Stimulated activated memory B cell treated with anti-CD40 and anti-IgM and Interleukin-4, amounts not matched to agents 10 μg/mL and 1 μg/mL and 100 μg/mL, for 72 hours (primary cell): Measurements from ENCODE around the gene GLRX2.

Experiments
- ATAC-seq: fragments of 150-1000 bp; cut with Tn5 transposase; 2 replicates; pipeline ENCODE4 v1.10.0; 2021
- H3K27ac Mint-ChIP-seq: one replicate; pipeline ENCODE4 v1.8.0; 2022; ENCODE audit warnings: mild to moderate bottlenecking, mixed read lengths
- H3K27me3 Mint-ChIP-seq: one replicate; pipeline ENCODE4 v1.8.0; 2022; ENCODE audit warnings: mixed read lengths
- H3K36me3 Mint-ChIP-seq: one replicate; pipeline ENCODE4 v1.8.0; 2022; ENCODE audit warnings: mixed read lengths
- H3K4me1 Mint-ChIP-seq: one replicate; pipeline ENCODE4 v1.8.0; 2022; ENCODE audit warnings: mixed read lengths
- H3K4me3 Mint-ChIP-seq: one replicate; pipeline ENCODE4 v1.8.0; 2022; ENCODE audit warnings: mild to moderate bottlenecking, moderate library complexity, mixed read lengths
- H3K9me3 Mint-ChIP-seq: one replicate; pipeline ENCODE4 v1.8.0; 2022; ENCODE audit warnings: mixed read lengths

The GLRX2 gene

DNA sequence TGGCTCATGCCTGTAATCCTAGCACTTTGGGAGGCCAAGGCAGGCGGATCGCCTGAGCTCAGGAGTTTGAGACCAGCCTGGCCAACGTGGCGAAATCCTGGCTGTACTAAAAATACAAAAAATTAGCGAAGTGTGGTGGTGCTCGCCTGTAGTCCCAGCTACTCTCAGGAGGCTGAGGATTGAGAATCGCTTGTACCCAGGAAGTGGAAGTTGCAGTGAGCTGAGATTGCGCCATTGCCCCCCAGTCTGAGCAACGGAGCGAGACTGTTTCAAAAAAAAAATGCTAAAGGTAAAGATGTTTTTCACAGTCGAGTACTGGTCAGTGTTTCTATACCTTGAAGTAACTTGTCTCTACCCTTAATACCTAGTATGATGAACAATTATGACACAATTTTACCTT is 11.1 kb downstream of the GLRX2 start:
- no peak for ATAC-seq
- no peak overlapping the region for H3K4me3 Mint-ChIP-seq
- no peaks in the 10 kb centered on the region for H3K9me3 Mint-ChIP-seq
- no peaks in the 10 kb centered on the region for H3K27me3 Mint-ChIP-seq
- H3K4me1 Mint-ChIP-seq: no peaks in the 10 kb centered on the region
- H3K27ac Mint-ChIP-seq: no peak overlapping the region
- peaks cover 20% of the 10 kb centered on the region for H3K36me3 Mint-ChIP-seq

DNA sequence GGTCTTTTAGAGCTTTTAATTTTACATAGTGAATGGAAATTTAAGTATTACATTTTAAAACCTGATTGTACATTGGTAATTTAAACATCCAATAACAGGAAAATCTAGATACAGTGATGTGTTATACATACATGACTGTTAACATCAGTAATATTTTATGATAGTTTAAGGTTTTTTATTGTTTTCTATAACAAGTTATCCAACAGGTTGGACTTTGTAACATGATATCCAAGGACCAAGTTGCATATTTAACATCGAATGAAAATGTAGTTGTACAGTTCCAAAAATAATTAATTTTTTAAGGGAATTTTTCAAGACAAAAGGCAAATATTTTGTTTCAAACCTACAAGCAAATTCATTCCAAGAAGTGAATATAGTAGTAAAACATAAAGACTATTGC is 14.3 kb downstream of the GLRX2 start:
- no peak for ATAC-seq
- no peaks in the 10 kb centered on the region for H3K4me1 Mint-ChIP-seq
- H3K9me3 Mint-ChIP-seq: no peaks in the 10 kb centered on the region
- H3K36me3 Mint-ChIP-seq: peaks cover 7% of the 10 kb centered on the region
- H3K4me3 Mint-ChIP-seq: no peak overlapping the region
- H3K27me3 Mint-ChIP-seq: no peaks in the 10 kb centered on the region
- no peak overlapping the region for H3K27ac Mint-ChIP-seq

DNA sequence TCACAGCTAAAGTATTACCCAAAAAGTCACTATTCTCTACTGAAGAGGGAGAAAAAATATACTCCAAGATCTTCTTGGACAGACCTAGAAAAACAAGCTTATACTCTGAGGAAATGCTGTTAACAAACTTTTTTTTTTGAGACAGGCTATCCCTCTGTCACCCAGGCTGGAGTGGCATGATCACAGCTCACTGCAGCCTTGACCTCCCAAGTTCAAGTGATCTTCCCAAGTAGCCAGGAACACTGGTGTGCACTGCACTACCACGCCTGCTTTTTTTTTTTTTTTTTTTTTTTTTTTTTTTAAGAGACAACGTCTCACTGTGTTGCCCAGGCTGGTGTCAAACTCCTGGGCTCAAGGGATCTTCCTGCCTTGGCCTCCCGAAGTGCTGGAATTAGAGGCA is 17.3 kb downstream of the GLRX2 start:
- peaks cover 13% of the 10 kb centered on the region for H3K36me3 Mint-ChIP-seq

DNA sequence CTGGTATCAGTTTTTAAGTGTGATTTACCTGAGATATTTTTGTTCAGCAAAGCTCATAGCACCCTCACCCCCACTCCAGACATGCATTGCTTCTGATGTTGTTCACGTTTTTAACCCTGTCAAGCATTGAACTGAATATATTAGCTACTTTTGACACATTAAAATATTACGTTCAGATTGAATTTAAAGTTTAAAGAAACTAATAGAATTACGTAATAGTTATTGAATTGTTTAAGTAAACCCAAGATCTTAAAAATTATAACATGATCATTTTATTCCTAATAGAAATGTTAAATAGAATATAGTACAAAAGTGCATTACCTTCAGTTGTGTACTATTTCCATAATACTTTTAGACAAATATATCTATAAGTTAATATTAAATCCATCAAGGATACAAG is 18.9 kb downstream of the GLRX2 start:
- Mint-ChIP-seq H3K4me3 (no peak overlapping the region), H3K27me3 (no peaks in the 10 kb centered on the region), H3K9me3 (no peaks in the 10 kb centered on the region), H3K27ac (no peak overlapping the region), H3K36me3 (peaks cover 13% of the 10 kb centered on the region), H3K4me1 (no peaks in the 10 kb centered on the region)
- ATAC-seq: no peak

More for the DNA sequence above, 17.3 kb downstream of the GLRX2 start:
- Mint-ChIP-seq H3K4me3 (no peak overlapping the region), H3K9me3 (no peaks in the 10 kb centered on the region), H3K4me1 (no peaks in the 10 kb centered on the region), H3K27me3 (no peaks in the 10 kb centered on the region), H3K27ac (no peak overlapping the region)
- no peak for ATAC-seq

DNA sequence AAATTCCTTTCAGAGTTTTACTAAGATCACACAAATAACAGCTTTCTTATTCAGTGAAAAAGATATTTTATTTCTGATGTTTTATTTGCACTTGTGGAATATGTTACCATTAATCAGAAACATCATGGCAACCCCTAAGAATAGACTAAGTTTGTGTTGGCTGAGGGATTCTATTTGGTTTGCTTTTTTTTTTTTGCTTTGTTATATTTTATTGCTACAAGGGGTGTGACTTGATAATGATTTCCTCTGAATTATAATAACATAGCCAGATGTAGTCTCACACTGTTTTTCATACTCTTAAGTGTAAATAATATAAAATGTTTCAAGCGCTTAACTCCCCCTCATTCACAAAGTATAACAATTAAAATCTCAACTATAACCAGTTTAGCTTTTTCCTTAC is 20.0 kb downstream of the GLRX2 start:
- H3K27ac Mint-ChIP-seq: no peak overlapping the region
- H3K4me1 Mint-ChIP-seq: no peaks in the 10 kb centered on the region
- H3K9me3 Mint-ChIP-seq: no peaks in the 10 kb centered on the region
- no peak overlapping the region for H3K4me3 Mint-ChIP-seq
- peaks cover 19% of the 10 kb centered on the region for H3K36me3 Mint-ChIP-seq
- no peak for ATAC-seq
- no peaks in the 10 kb centered on the region for H3K27me3 Mint-ChIP-seq

DNA sequence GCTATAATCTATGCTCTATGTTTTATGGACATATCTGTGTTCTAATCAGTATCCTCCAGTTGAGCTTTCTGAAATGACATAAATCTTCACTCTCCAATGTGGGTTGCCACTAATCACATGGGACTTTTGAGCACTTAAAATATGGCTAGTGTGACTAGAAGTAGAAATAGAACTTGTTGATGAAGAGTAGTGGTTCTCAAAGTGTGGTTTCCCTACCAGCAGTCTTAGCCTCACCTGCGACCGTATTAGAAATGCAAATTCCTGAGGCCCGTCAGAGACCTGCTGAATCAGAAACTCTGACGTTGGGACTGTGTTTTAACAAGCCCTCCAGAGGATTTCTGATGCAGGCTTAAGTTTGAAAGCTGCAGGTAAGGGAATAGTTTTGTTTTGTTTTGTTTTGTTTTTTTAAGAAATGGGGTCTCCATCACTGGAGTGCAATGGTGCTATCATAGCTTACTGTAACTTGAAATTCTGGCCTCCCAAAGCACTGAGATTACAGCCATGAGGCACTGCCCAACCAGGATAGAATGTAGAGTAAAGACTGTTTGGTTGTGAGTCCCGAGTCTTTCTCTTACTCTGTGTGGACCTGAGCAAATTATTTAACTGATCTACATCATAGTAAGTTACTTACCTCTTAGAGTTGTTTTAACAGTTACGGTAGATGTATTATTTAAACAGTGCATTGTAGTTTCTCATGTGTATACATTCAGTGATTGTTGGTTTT is 21.7 kb downstream of the GLRX2 start:
- H3K4me3 Mint-ChIP-seq: no peak overlapping the region
- peak; percentile 57 for ATAC-seq

DNA sequence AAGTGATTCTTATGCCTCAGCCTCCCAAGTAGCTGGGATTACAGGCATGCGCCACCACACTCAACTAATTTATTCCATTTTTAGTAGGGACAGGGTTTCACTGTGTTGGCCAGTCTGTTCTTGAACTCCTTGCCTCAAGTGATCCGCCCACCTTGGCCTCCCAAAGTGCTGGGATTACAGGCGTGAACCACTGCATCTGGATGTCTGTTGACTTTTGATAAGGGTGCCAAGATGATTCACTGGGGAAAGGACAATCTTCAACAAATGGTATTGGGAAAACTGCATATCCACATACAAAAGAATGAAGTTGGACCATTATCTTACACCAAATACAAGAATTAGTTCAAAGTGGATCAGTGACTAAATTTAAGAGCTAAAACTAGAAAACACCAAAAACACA is 26.0 kb downstream of the GLRX2 start:
- Mint-ChIP-seq H3K9me3 (no peaks in the 10 kb centered on the region), H3K27me3 (no peaks in the 10 kb centered on the region), H3K4me1 (no peaks in the 10 kb centered on the region), H3K27ac (no peak overlapping the region), H3K36me3 (peaks cover 44% of the 10 kb centered on the region), H3K4me3 (no peak overlapping the region)
- ATAC-seq: no peak

More for the DNA sequence above, 21.7 kb downstream of the GLRX2 start:
- Mint-ChIP-seq H3K4me1 (no peaks in the 10 kb centered on the region), H3K27ac (no peak overlapping the region), H3K9me3 (no peaks in the 10 kb centered on the region), H3K27me3 (no peaks in the 10 kb centered on the region), H3K36me3 (peaks cover 36% of the 10 kb centered on the region)

DNA sequence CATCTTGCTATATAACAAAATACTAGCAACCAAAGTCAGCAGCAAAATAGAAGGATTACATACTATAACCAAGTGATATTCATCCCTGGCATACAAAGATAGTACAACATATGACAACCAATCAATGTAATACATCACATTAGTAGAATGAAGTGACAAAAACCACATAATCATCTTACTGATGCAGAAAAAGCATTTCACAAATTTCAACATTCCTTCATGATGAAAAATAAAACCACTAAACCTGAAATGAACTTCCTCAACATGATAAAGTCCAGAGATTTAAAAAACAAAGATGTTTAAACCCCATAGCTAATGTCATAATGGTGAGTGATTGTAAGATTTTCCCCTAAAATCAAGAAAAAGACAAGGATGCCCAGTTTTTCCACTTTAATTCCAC is 27.2 kb downstream of the GLRX2 start:
- Mint-ChIP-seq H3K4me3 (no peak overlapping the region), H3K27me3 (no peaks in the 10 kb centered on the region), H3K9me3 (no peaks in the 10 kb centered on the region), H3K27ac (no peak overlapping the region), H3K4me1 (no peaks in the 10 kb centered on the region), H3K36me3 (peaks cover 40% of the 10 kb centered on the region)
- ATAC-seq: no peak

DNA sequence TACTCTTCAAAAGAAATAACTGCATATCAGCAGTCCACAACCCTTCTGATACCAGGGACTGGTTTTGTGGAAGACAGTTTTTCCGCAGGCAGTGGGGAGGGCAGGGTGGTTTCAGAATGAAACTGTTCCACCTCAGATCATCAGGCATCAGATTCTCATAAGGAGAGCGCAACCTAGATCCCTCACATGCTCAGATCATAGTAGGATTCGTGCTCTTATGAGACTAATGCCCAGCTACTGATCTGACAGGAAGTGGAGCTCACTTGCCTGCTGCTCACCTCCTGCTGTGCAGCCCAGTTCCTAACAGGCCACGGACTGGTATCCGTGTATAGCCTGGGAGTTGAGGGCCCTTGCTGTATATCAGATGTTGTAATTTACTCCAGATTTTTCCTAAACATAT is 34.3 kb downstream of the GLRX2 start:
- Mint-ChIP-seq H3K9me3 (no peaks in the 10 kb centered on the region), H3K27me3 (no peaks in the 10 kb centered on the region), H3K36me3 (no peaks in the 10 kb centered on the region), H3K4me1 (peaks cover 37% of the 10 kb centered on the region), H3K27ac (no peak overlapping the region), H3K4me3 (no peak overlapping the region)
- ATAC-seq: peak; percentile 60

DNA sequence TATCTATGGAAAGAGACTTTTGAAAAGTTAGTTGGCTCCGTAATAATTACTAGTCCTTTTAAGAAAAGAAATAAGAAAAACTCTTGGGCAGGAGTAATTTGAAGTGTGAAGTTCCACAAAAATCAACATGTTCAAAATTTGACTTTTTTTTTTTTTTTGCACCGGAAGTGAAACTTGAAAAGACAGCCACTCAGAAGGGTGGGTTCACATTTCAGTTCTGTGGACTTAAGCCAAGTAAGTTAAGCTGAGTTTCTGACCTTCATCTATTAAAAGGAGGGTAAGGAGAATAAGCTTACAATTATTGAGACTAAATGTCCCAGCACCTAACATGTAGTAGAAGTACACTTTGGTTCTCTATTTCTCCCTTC is 34.8 kb downstream of the GLRX2 start:
- ATAC-seq: no peak
- H3K4me3 Mint-ChIP-seq: no peak overlapping the region
- H3K36me3 Mint-ChIP-seq: no peaks in the 10 kb centered on the region
- no peaks in the 10 kb centered on the region for H3K27me3 Mint-ChIP-seq
- H3K9me3 Mint-ChIP-seq: no peaks in the 10 kb centered on the region
- H3K4me1 Mint-ChIP-seq: peaks cover 43% of the 10 kb centered on the region
- H3K27ac Mint-ChIP-seq: peak overlapping the region; percentile 24

DNA sequence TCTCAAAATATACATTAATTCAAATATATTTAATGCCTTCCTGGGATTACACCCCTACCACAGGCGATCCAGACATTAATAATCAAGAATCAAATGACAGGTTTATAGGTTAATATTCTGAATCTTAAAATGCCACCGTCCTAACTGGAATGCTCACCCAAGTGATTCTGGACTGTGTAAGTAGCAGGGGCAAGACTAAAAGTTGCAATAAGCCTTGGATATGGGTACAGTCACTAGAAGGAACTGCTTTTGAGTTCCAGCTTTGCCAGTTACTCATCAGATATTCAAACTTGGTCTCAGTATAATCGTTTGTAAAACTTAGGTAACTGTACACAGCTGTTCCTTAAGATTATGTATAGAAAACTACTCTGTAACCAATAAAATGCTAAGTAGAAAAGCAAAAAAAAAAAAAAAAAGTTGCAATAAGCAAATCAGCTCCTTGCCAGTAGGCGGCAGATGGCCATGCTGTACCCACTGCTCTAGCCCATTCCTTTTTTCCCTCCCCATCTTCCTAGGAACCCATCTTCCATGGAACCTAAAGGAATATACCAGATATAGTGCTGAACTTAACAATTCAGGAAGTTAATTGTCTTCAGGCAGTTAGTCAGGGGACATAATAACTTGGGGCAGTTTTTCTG is 35.3 kb downstream of the GLRX2 start:
- Mint-ChIP-seq H3K27me3 (no peaks in the 10 kb centered on the region), H3K4me1 (peaks cover 48% of the 10 kb centered on the region), H3K9me3 (no peaks in the 10 kb centered on the region), H3K4me3 (no peak overlapping the region), H3K27ac (peak overlapping the region; percentile 24), H3K36me3 (no peaks in the 10 kb centered on the region)
- ATAC-seq: no peak

DNA sequence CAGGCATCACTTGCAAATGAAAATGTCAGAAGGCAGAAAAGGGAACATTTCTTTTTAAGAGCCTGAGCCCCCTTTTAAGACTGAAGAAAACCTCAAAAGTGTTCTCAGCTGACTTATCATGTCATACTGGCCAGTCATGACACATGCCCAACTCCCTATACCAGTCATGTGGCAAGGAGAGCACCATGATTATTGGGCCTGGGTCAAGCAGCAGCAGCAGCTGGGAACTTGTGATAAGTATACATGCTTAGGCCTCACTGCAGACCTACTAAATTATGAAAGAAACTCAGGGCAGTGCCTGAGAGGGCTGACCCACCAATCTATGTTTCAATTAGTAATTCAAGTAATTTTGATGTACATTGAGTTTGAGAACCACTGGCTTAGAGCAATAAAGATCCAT is 37.2 kb downstream of the GLRX2 start:
- Mint-ChIP-seq H3K27ac (peak overlapping the region; percentile 75), H3K9me3 (no peaks in the 10 kb centered on the region), H3K36me3 (peaks cover 5% of the 10 kb centered on the region), H3K4me1 (peaks cover 56% of the 10 kb centered on the region), H3K27me3 (no peaks in the 10 kb centered on the region), H3K4me3 (no peak overlapping the region)
- no peak for ATAC-seq

DNA sequence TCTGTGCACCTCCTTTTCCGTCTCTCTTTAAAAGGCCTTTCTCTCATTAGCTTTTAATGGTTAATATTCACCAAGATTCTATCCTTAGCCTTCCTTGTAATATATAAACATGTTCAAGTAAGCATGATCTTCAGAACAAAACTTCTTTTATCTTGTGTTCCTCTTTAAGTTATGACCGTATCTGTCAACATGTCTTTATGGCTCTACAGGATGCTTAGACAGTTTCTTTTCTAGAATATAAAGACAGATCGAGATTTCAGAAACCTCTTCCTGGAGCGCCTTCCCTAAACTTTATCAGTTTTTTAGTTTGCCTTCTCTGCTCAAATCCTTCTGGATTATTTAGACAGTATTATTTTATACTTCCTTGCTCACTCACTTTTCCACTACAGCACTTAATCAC is 38.6 kb downstream of the GLRX2 start:
- peaks cover 11% of the 10 kb centered on the region for H3K36me3 Mint-ChIP-seq
- H3K4me1 Mint-ChIP-seq: peaks cover 62% of the 10 kb centered on the region
- no peaks in the 10 kb centered on the region for H3K9me3 Mint-ChIP-seq
- peak overlapping the region; percentile 75 for H3K27ac Mint-ChIP-seq
- peak overlapping the region; percentile 4 for H3K4me3 Mint-ChIP-seq
- no peaks in the 10 kb centered on the region for H3K27me3 Mint-ChIP-seq
- ATAC-seq: no peak

DNA sequence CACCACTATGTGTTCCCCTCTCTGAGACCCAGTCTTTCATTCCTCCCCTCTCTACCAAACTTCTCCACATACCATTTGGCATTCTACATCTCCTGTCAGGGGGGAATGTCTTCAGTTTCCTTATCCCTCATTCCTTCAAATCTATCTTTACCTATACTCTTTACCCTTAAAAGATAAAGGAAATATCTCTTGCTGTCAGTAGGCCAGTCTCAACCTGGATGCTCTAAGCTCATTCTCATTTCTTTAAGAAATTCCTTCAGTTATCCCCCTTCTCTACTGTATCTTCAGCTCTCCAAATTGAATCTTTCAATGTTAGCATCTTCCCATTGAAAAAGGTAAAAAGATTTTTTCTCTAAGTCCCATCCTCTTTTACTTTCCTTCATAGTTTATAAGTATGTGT is 39.3 kb downstream of the GLRX2 start:
- Mint-ChIP-seq H3K27me3 (no peaks in the 10 kb centered on the region), H3K27ac (peak overlapping the region; percentile 75), H3K4me3 (no peak overlapping the region), H3K36me3 (peaks cover 11% of the 10 kb centered on the region), H3K4me1 (peaks cover 63% of the 10 kb centered on the region), H3K9me3 (no peaks in the 10 kb centered on the region)
- no peak for ATAC-seq

DNA sequence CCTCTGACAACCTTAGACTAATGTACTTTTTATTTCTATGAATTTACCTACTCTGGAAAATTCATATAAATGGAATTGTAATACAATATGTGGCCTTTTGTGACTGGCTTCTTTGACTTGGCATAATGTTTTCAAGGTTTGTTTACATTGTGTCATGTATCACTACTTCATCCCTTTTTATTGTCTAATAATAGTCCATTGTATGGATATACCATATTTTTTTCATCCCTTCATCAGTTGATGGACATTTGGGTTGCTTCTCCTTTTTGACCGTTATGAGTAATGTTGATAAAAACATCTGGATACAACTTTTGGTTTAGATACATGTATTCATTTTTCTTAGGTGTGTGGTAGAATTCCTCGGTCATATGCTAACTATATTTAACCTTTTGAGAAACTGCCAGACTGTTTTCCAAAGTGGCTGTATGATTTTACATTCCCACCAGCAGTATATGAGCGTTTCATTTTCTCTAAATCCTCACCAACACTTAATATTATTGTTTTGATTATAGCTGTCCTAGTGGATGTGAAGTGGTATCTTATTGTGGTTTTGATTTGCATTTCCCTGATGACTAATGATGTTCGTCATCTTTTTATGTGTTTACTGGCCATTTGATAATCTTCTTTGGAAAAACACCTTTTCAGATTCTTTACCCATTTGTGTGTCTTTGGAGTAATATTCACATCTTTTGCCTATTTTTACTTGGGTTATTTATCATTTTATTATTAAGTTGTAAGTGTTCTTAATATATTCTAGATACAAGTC is 42.3 kb downstream of the GLRX2 start:
- Mint-ChIP-seq H3K4me1 (peaks cover 67% of the 10 kb centered on the region), H3K9me3 (no peaks in the 10 kb centered on the region), H3K27ac (no peak overlapping the region), H3K27me3 (no peaks in the 10 kb centered on the region), H3K36me3 (peaks cover 11% of the 10 kb centered on the region), H3K4me3 (no peak overlapping the region)
- no peak for ATAC-seq

DNA sequence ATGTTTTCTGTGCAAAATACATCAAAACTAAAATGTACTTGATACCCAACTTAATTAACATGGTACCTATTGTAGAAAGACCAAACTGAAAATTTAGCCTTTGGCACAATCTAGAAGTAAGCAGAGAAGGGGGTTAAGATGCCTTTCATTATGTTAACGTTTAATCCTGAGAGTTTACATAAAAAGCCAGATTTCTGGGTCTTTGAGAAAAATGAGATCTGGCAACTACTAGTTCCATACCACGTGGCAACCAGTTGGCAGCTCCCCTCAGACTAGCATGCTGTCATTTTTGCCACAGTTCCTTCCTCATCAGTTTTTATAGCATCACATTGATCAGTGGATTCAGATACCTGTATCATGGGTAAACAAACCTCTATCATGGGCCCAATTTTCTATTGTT is 44.3 kb downstream of the GLRX2 start:
- peaks cover 66% of the 10 kb centered on the region for H3K4me1 Mint-ChIP-seq
- peak overlapping the region; percentile 83 for H3K4me3 Mint-ChIP-seq
- H3K9me3 Mint-ChIP-seq: no peaks in the 10 kb centered on the region
- no peak overlapping the region for H3K27ac Mint-ChIP-seq
- peaks cover 16% of the 10 kb centered on the region for H3K36me3 Mint-ChIP-seq
- H3K27me3 Mint-ChIP-seq: no peaks in the 10 kb centered on the region
- ATAC-seq: no peak
